ENCODE data around the gene UGT1A9.
"Not testable (repeated sequence)": the region's sequence is repeated elsewhere in the genome, so short reads cannot be mapped to it uniquely, and the experiment has no call there.

The UGT1A9 gene

DNA sequence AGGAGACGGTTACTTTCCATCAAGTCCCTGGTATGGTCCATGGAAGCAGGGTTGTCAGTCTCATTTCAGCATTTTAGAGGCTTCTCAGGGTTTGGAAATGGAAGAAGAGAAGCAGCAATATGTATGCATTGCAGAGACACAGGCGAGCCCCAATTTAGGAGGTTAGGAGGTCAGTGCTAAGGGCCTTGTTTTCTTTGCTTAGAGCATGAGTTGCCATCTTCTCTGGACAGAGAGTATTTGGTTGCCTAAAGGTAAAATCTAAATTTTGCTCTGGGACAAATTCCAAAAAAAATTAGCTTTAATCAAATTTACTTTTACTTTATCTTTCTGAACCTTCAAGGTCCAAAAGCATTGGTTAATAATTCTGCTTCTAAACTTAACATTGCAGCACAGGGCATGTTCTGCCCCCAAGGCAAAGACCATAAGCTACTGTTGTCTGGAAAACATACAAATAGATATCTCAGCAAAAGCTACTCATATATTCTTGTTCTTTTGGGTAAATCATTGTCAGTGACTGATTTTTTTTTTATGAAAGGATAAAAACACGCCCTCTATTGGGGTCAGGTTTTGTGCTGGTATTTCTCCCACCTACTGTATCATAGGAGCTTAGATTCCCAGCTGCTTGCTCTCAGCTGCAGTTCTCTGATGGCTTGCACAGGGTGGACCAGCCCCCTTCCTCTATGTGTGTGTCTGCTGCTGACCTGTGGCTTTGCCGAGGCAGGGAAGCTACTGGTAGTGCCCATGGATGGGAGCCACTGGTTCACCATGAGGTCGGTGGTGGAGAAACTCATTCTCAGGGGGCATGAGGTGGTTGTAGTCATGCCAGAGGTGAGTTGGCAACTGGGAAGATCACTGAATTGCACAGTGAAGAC, at the start of gene UGT1A9:
UGT1A9 (plus strand) TSS at position 609 of the 872 bp plus-strand sequence; CDS start at position 646, 37 bp downstream.
- DNase-seq: no peak

DNA sequence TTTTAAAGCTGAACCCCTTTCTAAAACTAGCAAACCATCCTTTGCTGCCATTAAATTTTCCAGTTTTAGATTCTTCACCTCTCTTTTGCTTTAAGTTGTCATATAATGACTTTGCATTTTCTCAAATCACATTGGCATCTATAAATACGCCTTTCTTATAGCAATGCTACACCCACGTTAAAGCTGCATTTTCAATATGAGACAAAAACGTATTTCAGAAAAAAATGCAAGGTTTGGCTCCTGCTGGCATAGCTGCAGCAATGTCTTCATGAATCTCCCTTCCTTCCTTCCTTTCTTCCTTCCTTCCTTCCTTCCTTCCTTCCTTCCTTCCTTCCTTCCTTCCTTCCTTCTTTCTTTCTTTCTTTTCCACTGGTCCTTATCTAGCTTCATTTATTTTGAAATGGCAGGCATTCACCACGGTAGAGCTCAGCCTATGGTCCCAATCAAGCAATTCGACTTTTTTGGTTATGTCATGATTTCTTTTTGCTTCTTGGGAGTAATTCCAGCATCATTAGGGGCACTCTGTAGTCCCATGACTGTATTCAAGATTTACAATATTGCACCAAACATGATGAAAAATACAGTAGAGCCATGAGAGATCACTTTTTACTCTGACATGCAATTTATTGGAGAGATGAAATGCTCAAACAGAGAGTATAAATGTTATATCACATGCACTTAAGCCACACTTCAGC, 44.2 kb upstream of the UGT1A9 start:
- no peak for DNase-seq

DNA sequence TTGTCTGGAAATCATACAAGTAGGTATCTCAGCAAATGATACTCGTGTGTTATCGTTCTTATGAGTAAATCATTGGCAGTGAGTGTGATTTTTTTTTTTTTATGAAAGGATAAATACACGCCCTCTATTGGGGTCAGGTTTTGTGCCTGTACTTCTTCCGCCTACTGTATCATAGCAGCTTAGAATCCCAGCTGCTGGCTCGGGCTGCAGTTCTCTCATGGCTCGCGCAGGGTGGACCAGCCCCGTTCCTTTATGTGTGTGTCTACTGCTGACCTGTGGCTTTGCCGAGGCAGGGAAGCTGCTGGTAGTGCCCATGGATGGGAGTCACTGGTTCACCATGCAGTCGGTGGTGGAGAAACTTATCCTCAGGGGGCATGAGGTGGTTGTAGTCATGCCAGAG, 35.4 kb upstream of the UGT1A9 start, which contains the start of gene UGT1A10:
UGT1A10 (plus strand) TSS at position 143 of the 400 bp plus-strand sequence; CDS start at position 218, 75 bp downstream.
- DNase-seq: not testable (repeated sequence)

DNA sequence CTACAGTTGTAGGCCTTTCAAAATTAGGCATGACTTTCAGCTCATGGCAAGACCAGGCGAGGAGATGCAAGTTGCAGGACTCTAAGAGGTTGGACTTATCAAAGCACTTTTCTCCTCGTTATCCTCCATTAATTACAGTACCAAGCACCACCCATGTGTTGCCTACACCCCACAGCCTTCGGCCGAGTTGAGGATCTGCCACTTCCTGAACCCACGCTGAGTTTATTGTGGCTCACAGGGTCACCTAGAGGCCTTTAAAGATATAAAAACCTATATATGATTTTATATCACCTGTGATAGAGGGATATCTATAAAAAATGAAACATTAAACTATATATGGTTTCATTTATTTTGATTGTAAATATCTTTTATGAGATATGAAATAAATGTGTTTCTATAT, 32.9 kb upstream of the UGT1A9 start:
- no peak for DNase-seq

DNA sequence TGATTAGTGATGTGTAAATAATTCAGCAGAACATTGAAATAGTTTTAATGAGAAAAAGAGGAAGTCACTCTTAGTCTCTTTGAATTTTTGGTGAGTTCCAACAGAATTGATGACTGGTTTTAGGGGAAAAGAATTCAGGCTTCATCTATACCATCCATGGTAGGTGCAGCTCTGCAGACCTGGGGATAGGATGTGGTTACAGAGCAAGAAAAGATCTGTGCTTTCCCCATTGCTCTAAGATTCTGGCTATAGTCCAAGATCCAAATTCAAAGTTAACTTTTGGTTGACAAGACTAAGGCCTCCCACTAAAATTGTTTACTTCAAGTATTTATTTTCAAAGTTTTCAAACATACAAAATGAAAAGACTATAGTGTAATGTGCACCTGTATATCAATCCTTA, 31.8 kb upstream of the UGT1A9 start:
- no peak for DNase-seq

DNA sequence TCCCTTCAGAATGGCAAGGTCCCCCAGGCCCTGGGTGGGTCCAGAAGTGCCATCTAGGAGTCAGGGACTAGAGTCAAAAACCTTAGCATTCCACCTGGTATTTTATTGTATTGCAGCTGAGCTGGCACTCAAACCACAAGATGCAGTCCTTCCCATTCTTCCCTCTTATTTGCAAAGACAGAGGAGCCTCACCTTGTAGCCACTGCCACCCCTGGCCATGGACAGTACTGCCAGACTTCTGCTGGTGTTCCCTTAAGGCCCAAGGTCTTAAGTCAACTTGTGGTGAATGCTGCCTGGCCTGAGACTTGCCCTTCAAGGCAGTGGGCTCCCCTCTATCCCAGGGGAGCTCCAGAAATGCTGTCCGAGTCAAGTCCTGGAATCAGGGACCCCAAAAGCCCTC, 28.6 kb upstream of the UGT1A9 start:
- no peak for DNase-seq

DNA sequence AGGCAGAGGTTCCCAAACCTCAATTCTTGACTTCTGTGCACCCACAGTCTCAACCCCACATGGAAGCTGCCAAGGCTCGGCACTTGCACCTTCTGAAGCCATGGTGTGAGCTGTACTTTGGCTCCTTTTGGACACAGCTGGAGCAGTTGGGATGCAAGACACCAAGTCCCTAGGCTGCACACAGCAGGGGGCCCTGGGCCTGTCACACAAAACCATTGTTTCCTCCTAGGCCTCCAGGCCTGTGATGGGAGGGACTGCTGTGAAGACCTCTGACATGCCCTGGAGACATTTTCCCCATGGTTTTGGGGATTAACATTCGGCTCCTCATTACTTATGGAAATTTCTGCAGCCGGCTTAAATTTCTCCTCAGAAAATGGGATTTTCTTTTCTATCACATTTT, 25.7 kb upstream of the UGT1A9 start:
- DNase-seq: not testable (repeated sequence)

DNA sequence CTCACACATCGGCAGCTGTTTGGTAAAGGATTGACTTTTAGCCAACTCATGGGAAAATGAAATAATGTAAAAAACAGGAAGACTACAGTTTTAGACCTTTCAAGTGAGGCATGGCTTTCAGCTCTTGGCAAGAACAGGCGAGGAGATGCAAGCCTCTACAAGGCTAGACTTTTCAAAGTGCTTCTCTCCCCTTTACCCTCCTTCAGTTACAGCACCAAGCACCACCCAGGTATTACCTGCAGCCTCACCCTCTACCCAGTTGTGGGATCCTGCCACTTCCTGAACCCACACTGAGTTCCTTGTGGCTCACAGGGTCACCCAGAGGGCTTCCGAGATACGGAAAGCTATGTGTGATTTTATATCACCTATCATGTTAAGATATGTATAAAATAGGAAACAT, 20.7 kb upstream of the UGT1A9 start:
- DNase-seq: no peak

DNA sequence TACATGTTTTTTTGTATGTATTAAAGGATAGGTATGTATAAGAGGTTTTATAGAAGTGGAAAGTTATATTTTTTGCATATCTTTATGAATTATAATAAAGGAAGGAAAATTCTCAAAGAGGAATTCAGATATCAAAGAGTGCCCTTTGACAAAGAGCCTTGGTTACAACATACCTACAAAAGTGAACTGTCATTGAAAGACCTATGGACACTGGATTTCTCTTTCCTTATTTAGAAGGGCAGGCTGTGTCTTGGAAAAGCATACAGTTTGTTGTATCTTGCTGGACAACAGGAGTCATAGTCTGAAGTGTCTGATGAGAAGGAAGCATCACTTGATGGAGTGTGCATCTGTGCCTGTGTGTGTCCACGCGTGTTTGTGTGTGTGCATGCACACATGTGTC, 20.3 kb upstream of the UGT1A9 start:
- DNase-seq: no peak

DNA sequence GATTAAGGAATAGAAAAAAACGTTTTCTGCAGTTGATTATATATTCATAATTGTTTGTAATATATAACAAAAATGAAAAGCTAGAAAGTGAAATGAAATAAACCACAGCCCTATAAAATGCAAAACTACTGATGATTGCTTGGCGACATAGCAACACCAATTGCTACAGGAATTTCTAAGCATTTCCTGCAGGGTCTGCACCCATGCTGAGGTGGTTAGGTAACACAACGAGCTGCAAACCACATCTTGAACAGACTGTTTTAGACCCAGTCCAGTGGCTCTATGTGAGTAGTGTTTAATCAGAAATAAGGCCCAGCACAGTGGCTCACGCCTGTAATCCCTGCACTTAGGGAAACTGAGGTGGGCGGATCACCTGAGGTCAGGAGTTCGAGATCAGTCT, 17.2 kb upstream of the UGT1A9 start:
- DNase-seq: no peak

DNA sequence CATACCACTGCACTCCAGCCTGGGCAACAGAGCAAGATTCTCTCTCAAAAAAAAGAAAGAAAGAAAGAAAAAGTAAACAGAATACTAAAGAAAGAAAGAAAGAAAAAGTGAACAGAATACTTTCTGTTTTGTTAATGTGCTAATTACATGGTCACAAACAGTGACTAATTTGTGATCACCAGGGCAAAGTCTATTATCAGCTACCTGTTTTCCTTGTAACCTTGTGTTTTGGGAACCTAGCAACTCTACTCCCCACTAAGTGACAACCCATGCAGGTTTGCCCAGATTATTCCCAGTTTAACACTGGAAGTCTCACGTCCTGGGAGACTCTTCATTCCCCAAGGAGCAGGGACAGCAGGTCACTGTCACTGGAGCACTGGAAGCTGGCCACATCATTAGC, 16.7 kb upstream of the UGT1A9 start:
- no peak for DNase-seq

DNA sequence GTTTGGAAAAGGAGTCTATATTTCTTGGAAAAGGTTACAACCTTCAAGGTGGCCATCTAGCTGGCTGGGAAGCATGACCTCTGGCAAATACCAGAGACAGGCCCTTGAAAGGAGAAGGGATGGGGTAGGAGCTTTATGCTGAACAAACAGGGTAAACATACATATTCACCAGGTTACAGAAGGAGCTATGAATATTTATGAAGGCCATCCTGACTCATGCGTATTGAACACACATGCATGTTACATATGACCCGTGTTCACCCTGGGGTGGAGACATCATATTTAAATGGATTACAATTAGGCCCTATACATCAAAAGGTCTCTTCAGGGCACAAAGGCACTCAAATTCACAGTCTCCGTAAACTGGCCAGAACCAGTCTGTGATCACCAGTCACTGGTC, 15.8 kb upstream of the UGT1A9 start:
- DNase-seq: not testable (repeated sequence)

DNA sequence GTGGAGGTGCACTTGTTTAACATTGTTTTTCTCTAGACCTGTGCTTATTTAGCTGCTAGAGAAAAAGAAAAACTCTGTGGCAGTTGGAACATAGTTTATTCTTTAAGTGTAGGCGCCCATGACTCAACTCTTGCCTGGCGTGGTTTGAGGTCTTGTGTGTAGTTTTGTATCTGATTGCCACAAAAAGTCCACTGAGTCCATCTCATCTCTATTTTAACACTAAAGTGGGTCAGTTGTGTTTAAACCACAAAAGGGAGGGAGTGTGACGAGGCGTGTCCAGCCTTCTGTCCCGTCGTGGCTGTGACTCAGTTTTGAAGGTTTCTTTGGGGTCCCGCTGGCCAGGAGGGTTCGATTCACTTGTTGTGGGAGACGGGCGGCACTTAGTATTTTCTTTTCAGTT, 15.3 kb upstream of the UGT1A9 start:
- DNase-seq: no peak

DNA sequence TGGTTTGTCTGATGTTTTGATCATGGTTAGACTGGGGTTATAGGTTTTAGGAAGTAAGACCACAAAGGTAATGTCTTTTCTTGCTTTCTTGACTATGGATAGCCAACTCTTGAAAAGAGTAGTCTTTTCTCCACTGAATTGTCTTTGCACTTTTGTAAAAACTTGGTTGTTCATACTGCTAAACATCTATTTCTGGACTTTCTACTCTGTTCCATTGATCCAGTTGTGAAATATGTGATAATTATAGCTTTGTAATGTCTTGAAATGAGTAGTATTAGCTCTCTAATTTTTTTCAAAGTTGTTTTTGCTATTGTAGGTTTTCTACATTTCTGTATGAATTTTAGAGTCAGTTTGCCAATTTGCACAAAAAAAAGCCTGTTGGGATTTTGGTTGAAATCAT, 13.1 kb upstream of the UGT1A9 start:
- no peak for DNase-seq

DNA sequence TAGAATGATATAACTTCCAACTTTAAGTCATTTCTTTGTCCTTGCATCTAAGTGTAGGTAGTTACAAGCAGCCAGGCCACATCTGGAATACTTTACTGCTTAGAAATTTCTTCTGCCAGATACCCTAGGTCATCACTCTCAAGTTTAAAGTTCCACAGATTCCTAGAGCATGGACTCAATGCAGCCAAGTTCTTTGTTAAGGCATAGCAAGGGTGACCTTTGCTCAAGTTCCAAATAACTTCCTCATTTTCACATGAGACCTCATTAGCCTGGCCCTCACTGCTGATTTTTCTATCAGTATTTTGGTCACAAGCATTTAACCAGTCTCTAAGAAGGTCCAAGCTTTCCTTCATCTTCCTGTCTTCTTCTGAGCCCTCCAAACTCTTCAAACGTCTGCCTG, 7.8 kb upstream of the UGT1A9 start:
- DNase-seq: no peak

DNA sequence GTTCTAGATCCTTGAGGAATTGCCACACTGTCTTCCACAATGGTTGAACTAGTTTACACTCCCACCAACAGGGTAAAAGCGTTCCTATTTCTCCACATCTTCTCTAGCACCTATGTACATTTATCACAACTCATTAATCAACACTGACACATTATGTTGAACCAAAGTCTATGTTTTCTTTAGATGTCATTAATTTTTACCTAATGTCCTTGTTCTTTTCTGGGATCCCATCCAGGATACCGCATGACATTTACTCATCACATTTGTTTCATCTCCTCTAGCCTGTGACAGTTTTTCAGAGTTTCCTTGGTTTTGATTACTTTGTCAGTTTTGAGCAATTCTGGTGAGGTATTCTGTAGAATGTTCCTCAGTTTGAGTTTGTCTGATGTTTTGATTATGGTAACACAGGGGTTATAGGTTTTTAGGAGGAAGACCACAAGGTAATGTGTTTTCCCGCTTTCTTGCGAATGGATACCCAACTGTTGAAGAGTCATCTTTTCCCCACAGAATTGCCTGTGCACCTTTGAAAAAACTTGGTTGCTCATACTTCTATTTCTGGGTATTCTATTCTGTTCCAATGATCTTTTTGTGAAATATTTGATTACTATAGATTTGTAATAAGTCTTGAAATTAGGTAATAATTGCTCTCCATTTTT, 3.0 kb upstream of the UGT1A9 start:
- DNase-seq: no peak

DNA sequence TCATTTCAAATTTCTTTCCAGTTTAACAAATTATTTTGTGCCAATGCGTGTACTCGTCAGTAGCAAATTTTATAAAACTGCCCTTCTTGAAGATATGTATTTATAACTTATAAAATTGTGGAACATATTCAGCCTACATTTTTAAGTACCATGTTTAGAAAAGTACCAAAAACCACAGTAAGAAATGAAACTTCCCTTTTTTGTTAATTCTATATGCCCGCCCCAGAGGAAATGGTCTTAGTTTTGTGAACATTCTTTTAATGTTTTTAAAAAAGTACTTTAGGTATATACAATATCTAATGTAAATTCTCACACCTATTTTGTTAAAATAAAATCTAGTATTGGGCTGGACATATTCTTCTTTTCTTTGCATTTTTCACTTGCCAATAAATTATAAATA, 1.2 kb downstream of the UGT1A9 start:
- no peak for DNase-seq

DNA sequence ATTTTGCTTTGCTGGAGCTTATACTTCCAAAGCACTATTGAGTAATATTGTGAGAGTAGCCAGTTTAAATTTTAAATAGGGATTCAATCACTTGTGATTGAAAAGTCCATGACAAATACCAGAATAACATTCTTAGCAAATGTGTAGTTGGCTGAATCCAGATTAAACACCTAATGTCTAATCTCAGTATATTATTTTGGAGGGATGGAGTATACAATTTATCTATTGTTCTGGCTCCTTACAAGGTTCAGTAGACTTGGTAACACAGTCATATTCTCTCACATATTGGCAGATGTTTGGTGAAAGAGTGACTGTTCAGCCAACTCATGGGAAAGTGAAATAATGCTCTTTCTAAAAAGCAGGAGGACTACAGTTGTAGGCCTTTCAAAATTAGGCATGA, 2.2 kb downstream of the UGT1A9 start:
- no peak for DNase-seq

DNA sequence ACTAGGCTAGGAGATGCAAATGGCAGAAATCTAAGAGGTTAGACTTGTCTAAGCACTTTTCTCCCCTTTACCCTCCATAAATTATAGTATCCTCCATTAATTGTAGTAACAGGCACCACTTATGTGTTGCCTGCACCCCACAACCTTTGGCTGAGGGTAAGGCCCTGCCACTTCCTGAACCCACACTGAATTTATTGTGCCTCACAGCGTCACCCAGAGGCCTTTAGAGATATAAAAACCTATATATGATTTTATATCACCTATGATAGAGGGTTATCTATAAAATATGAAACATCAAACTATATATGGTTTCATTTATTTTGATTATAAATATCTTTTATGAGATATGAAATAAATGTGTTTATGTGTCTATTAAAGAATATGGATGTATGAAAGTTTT, 2.6 kb downstream of the UGT1A9 start:
- no peak for DNase-seq

DNA sequence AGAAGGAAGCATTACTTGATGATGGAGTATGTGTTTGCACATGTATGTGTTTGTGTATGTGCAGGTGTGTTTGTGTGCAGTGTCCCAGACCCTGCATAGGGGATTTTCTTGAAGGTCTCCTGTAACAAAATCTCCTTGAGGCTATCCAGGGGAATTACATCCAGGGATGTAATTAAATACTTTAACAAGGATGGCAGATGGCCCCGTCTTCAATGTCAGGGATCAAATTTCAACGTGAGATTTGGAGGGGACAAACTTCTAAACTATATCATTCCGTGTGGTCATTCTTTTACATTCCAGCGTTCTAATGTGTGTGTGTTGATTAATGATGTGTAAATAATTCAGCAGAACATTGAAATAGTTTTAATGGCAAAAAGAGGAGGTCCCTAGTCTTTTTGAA, 3.3 kb downstream of the UGT1A9 start:
- no peak for DNase-seq

DNA sequence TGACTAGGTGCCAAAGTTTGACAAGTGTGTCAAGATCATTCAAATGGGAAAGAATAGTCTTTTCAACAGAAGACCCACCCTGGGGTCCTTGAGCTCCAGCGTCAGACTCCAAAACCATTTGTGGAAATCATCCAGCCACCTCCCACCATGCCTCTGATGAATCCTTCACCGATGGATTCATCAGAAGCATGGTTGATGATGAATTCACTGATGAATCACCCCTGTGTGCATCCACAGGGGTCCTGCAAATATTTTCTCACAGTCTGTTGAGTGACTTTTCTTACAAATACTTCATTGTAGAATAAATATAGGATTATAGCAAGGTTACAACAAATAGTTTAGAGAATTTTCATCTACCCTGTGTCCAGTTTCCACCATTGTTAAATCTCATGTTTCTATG, 4.3 kb downstream of the UGT1A9 start:
- DNase-seq: no peak

DNA sequence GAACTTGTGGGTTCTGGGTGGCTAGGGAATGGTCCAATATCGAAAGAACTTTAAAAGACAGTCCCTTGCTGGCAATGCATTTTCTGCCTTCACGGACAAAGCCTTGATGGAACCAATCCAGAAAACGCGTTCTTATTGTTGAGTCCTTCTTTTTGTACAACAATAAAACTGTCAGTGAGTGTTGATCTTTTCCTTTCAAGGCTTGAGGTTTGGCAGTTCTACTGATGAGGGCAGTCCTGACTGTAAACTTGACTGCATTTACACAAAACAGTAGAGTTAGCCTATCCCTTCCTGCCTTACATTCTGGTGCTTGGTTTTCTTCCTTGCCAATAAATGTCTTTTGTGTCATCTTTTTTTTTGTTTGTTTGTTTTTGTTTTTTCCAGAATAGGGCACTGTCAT, 7.5 kb downstream of the UGT1A9 start:
- no peak for DNase-seq

DNA sequence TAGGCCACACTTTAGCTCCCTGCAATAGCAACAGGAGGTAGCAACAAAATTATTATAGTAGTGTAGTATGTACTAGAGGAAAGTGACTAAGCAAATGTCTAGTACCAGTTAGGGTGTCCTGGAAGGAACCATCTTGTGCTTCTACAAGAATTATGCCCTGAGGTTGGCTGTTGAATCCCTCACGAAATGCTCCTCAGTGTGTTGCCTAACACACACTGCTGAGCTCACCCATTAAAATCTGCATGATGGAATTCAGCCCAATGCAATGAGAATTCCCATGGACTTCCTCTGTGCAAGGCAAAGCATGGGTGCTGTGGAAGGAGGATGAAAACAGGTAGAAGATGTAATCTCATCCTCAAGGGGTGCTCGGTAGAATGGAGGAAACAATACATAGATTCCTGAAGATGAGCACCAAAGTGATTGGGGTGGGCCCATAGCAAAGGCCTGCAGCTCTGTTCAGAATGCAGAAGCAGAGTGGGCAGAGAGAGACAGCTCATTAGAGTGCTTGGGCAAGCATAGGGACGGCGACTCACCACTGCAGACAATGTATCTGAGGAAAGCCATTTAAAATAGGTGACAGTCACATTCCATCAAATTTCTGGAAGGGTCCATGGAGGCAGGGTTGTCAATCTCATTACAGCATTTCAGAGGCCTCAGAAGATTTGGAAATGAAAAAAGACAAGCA, 8.8 kb downstream of the UGT1A9 start:
- DNase-seq: no peak

Measured in GF-D8 (cell line).